GM12891 (cell line): ENCODE measurements around the gene PSMC3IP.

Experiments used
- POLR2A ChIP-seq: IDR thresholded peaks from 2 replicates; pipeline ENCODE4 v1.6.1; 2011; ENCODE audit warnings: low read depth, low read length, control low read depth
- POLR2AphosphoS5 ChIP-seq: IDR thresholded peaks from 2 replicates; pipeline ENCODE4 v1.6.1; 2011; ENCODE audit warnings: low read depth, low read length, control low read depth

DNA sequence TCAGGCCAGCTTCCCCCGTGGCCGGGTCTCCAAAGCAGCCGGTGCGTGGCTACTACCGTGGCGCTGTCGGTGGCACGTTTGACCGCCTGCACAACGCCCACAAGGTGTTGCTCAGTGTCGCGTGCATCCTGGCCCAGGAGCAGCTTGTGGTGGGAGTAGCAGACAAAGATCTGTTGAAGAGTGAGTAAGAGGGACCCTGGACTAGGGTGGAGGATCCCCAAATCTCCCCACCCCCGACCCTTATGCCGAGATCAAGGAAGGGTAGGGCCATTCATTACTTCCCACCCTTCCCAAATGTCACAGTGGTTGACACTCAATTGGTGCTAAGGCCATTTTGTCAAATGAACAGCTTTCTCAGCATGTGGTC lies 14.4 kb downstream of the PSMC3IP start:
- TF ChIP-seq POLR2A (no peak), POLR2AphosphoS5 (no peak)
